Testis (tissue), 3 donors: Measurements from ENCODE around the gene ZBTB7C. TPM values are rescaled to one million over a fixed set of nuclear protein-coding genes. Genes with fewer than 3 reads are reported as not detected.

Experiments used
- DNase-seq: peaks from one replicate; pipeline ENCODE4 v3.0.0-alpha.2; 2019
- H3K27ac ChIP-seq, 2 donors: fragments of 200-600 bp; sonication (generic); one replicate each; pipeline ENCODE4 v1.5.1; 2019
- H3K27me3 ChIP-seq: fragments of 200-600 bp; sonication (generic); one replicate; pipeline ENCODE4 v1.5.1; 2019
- H3K36me3 ChIP-seq: fragments of 200-600 bp; sonication (generic); one replicate; pipeline ENCODE4 v1.5.1; 2017; ENCODE audit warnings: low read depth; ENCODE audit errors: missing control alignments
- H3K4me1 ChIP-seq: fragments of 200-600 bp; sonication (generic); one replicate; pipeline ENCODE4 v1.5.1; 2019
- H3K4me3 ChIP-seq, 2 donors: fragments of 200-600 bp; sonication (generic); one replicate each; pipeline ENCODE4 v1.5.1; 2017 to 2019
- H3K9me3 ChIP-seq: fragments of 200-600 bp; sonication (generic); one replicate; pipeline ENCODE4 v1.5.1; 2017
- POLR2A ChIP-seq: fragments of 450-650 bp; IDR thresholded peaks from one replicate; pipeline ENCODE4 v1.6.1; 2017; ENCODE audit warnings: antibody characterized with exemption, mild to moderate bottlenecking, moderate library complexity
- WGBS, 2 donors: methylation state at CpG; one replicate each; pipeline ENCODE4 v1.1.5; 2018; 5-methylcytosine and 5-hydroxymethylcytosine counted together
- intact Hi-C: fragments of 100-400 bp; cut with DNase I; formaldehyde crosslinking; loops from one replicate; pipeline ENCODE4 v1.15.1; 2023; ENCODE audit warnings: low total_unique reads
- polyA plus RNA-seq: library from polyadenylated mRNA; stranded (reverse); fragments of 350-450 nt; fragmentation: Illumina TruSeq; extraction: RNeasy Lipid Tissue Mini Kit (QIAGEN cat#74804); gene quantifications from one replicate; pipeline ENCODE4 v1.2.3, GENCODE V29; 2014; ENCODE audit warnings: low read depth, low replicate concordance; ENCODE audit not compliant: insufficient read depth
- total RNA-seq, 2 donors: library from RNA; depleted of rRNA; stranded (reverse); fragments of >200 nt; gene quantifications; one replicate each; pipeline ENCODE4 v1.2.3, GENCODE V29; 2016
- TF ChIP-seq, protein P1 (sequence below), 3 experiments: fragments of 450-650 bp in 2 of 3; fragments of 200-600 bp in 1 of 3; sonication (generic) in 1 of 3; IDR thresholded peaks; one replicate each; pipeline ENCODE4 v1.5.1; 2016 to 2019; ENCODE audit warnings: antibody characterized with exemption in 3 of 3, mild to moderate bottlenecking in 2 of 3, moderate library complexity in 1 of 3

ZBTB7C gene
- total and polyA plus RNA-seq, 3 donors from 2014 or later: 14.1 to 65.4 (median 42.4) TPM

DNA sequence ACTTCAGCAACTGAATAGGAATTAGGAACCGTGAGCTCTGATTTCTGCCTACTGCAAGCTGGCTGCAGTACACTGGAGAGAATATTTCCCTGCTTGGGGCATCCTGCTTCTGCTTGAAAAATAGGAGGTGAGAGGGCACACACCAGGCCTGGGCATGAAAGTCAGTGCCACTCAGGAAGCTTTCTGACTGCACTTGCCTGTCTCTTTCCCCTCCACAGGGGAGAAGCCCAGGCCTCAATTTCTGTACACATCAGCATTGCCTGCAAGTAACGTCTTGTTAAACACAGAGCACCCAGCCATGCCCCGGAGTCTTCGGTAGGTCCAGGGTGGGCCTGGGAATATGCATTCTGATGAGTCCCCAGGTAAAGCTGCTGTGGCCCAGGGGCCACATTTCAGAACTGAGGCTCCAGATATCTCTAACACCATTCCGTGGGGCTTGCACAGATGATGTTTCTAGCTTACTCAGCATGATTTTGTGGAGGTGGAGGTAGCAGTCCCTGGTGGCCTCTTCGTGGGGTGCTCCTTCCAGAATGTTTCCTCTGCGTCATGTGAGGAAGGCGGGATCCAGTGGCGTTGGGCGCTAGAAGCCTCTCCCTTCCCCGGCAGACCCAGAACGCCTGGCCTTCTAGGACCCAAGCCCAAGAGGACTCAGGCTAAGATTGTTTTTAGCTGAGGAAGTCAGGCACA lies 114.1 kb downstream of the ZBTB7C start:
- no peaks in the 10 kb centered on the region for H3K27me3 ChIP-seq
- intact Hi-C loops: no loop called here
- H3K27ac ChIP-seq: no peak overlapping the region
- WGBS, 2 donors: 81 to 86% methylated on average over 5 to 12 of the region's 12 CpGs
- H3K4me1 ChIP-seq: no peaks in the 10 kb centered on the region
- H3K36me3 ChIP-seq: no peaks in the 10 kb centered on the region
- TF ChIP-seq, protein P1, sequence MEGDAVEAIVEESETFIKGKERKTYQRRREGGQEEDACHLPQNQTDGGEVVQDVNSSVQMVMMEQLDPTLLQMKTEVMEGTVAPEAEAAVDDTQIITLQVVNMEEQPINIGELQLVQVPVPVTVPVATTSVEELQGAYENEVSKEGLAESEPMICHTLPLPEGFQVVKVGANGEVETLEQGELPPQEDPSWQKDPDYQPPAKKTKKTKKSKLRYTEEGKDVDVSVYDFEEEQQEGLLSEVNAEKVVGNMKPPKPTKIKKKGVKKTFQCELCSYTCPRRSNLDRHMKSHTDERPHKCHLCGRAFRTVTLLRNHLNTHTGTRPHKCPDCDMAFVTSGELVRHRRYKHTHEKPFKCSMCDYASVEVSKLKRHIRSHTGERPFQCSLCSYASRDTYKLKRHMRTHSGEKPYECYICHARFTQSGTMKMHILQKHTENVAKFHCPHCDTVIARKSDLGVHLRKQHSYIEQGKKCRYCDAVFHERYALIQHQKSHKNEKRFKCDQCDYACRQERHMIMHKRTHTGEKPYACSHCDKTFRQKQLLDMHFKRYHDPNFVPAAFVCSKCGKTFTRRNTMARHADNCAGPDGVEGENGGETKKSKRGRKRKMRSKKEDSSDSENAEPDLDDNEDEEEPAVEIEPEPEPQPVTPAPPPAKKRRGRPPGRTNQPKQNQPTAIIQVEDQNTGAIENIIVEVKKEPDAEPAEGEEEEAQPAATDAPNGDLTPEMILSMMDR (IDR thresholded peaks at IDR 0.05): no peak
- no peak for TF ChIP-seq POLR2A
- no peak overlapping the region for H3K4me3 ChIP-seq
- no peaks in the 10 kb centered on the region for H3K9me3 ChIP-seq
- no peak for DNase-seq

DNA sequence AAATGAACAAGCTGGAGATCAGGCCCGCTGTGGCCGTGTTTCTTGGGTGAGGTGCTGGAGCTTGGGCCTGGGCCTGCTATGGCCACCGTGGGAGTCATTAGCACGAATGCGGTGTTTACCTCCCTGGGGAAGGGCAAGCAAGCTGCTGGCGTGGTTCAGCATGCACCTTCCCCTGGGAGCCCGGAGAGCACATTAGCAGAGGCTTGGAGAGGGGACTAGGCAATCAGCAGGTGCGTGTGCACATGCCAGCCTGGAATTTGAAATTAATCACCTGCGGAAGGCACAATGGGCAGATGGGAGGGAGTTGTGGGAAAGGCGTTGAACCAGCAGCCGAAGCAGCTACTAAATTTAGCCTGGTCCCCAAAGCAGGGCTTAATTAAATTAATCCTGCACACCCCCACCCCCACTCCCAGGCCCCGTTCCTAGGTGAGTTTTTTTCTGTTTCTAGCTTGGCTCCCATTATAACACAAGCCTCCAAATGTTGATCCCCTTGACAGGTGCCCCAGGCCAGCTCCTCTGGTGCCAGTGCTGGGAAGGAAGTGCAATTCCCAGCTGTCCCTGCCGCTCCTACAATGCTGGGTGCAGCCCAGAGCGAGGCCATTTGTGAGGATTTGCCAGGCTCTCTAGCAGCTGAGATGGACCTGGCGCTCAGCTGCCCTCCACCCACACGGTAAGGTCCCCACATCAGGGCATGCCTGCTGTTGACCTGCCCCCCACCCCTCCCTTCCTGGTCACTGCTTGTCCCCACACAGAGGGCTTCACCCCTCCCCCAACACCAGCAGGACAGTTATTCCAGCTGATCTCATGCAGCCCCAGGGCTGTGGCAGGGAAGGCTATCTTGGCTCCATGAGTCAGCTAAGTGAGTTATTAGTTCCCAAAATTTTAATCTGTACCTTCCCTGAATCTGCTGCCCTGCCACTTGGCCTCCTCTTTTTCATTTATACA lies 115.0 kb downstream of the ZBTB7C start:
- H3K27ac ChIP-seq: no peak overlapping the region
- no peaks in the 10 kb centered on the region for H3K36me3 ChIP-seq
- TF ChIP-seq, protein P1 (IDR thresholded peaks at IDR 0.05): no peak
- no peak for TF ChIP-seq POLR2A
- H3K9me3 ChIP-seq: no peaks in the 10 kb centered on the region
- DNase-seq: peak; percentile 11
- intact Hi-C loops: no loop called here
- H3K4me1 ChIP-seq: no peaks in the 10 kb centered on the region
- H3K4me3 ChIP-seq: no peak overlapping the region
- 83 to 87% methylated on average over 16 of the region's 16 CpGs for WGBS, 2 donors
- H3K27me3 ChIP-seq: no peaks in the 10 kb centered on the region

DNA sequence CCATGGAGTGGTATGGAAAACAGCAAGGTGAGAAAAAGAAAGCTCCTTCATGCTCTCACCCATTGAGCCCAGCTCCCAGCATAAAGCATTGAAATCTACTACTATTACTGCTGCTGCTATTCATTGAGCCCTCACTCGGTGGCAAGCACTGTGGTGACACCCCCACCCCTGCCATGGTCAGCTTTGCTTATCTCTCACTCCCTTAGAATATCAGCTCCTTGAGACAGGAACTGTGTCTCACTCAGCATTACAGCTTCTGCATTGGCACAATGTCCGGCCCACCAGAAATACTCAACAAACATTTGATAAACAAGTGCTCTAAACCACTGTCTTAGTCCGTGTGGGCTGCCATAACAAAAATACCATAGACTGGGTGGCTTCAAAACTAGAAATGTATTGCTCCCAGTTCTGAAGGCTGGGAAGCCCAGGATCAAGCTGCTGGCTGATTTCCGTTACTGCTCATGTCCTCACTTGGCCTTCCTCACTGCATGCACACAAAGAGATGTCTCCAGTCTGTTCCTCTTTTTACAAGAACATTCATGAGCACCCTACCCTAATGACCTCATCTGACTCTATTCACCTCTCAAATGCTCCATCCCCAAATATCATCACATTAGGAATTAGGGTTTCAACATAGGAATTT lies 116.3 kb downstream of the ZBTB7C start:
- Histone ChIP-seq H3K4me1 (no peaks in the 10 kb centered on the region), H3K9me3 (no peaks in the 10 kb centered on the region), H3K36me3 (no peaks in the 10 kb centered on the region), H3K27me3 (no peaks in the 10 kb centered on the region), H3K27ac (no peak overlapping the region), H3K4me3 (no peak overlapping the region)
- WGBS, 2 donors: 66 to 88% methylated on average over 4 of the region's 4 CpGs
- intact Hi-C loops: no loop called here
- TF ChIP-seq POLR2A: no peak
- TF ChIP-seq, protein P1 (IDR thresholded peaks at IDR 0.05): no peak
- no peak for DNase-seq

DNA sequence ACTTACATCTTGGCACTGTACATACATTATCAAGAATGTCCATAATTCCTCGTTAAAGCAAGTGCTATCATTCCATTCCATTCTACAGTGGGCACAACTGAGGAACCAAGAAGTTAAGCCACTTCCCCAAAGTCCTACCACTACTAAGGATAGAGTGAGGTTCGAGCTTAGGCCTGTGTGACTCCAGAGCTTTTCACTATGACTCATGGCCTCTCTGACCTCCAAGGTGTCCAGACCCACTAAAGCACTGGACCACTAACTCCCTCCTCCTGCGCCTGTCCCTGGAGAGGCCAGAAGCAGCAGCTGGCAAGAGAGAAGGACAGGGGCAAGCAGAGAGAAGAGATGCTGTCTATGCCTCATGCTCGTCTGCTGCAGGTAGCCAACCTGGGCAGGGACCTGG lies 117.0 kb downstream of the ZBTB7C start:
- H3K36me3 ChIP-seq: no peaks in the 10 kb centered on the region
- intact Hi-C loops: no loop called here
- H3K27me3 ChIP-seq: no peaks in the 10 kb centered on the region
- no peak overlapping the region for H3K4me3 ChIP-seq
- no peaks in the 10 kb centered on the region for H3K4me1 ChIP-seq
- WGBS, 2 donors: 88 to 93% methylated on average over 4 of the region's 4 CpGs
- no peak overlapping the region for H3K27ac ChIP-seq
- TF ChIP-seq, protein P1 (IDR thresholded peaks at IDR 0.05): no peak
- no peak for TF ChIP-seq POLR2A
- DNase-seq: no peak
- H3K9me3 ChIP-seq: no peaks in the 10 kb centered on the region
